HEK293 (cell line): Measurements from ENCODE around the gene KDM3B.
A peak's percentile ranks its signal among the peaks of the same experiment; 100 is the strongest.

Experiments
- ATF2 ChIP-seq: fragments of 450-650 bp; formaldehyde crosslinking; IDR thresholded peaks from 2 replicates; pipeline ENCODE4 v1.5.1; 2016; ENCODE audit warnings: missing biosample characterization, missing genetic modification characterization, low read depth
- GLIS1 ChIP-seq: fragments of 450-650 bp; formaldehyde crosslinking; IDR thresholded peaks from 2 replicates; pipeline ENCODE4 v1.5.1; 2016; ENCODE audit warnings: missing biosample characterization, missing genetic modification characterization
- GLIS2 ChIP-seq: fragments of 450-650 bp; formaldehyde crosslinking; IDR thresholded peaks from 2 replicates; pipeline ENCODE4 v1.5.1; 2016; ENCODE audit warnings: missing biosample characterization, missing genetic modification characterization
- HOXA7 ChIP-seq: sonication (generic); formaldehyde crosslinking; IDR thresholded peaks from 2 replicates; pipeline ENCODE4 v1.8.1; 2022; ENCODE audit warnings: missing genetic modification reagents, borderline replicate concordance
- KLF9 ChIP-seq: fragments of 450-650 bp; formaldehyde crosslinking; IDR thresholded peaks from 2 replicates; pipeline ENCODE4 v1.5.1; 2016; ENCODE audit warnings: missing biosample characterization, missing genetic modification characterization, low read depth
- MEIS1 ChIP-seq: sonication (generic); formaldehyde crosslinking; IDR thresholded peaks from 2 replicates; pipeline ENCODE4 v1.8.1; 2022; ENCODE audit warnings: missing genetic modification reagents, mild to moderate bottlenecking, borderline replicate concordance
- MZF1 ChIP-seq: fragments of 450-650 bp; formaldehyde crosslinking; IDR thresholded peaks from 2 replicates; pipeline ENCODE4 v1.5.1; 2017; ENCODE audit warnings: missing biosample characterization, missing genetic modification characterization, borderline replicate concordance
- ZBTB1 ChIP-seq: fragments of 450-650 bp; formaldehyde crosslinking; IDR thresholded peaks from 2 replicates; pipeline ENCODE4 v1.5.1; 2016; ENCODE audit warnings: missing biosample characterization, missing genetic modification characterization
- ZBTB17 ChIP-seq: fragments of 450-650 bp; formaldehyde crosslinking; IDR thresholded peaks from 2 replicates; pipeline ENCODE4 v1.5.1; 2016; ENCODE audit warnings: missing biosample characterization, missing genetic modification characterization
- ZFHX2 ChIP-seq: fragments of 450-650 bp; formaldehyde crosslinking; conservative IDR thresholded peaks from 2 replicates; pipeline ENCODE4 v1.5.1; 2016; ENCODE audit warnings: missing biosample characterization, missing genetic modification characterization
- ZNF112 ChIP-seq: fragments of 450-650 bp; formaldehyde crosslinking; IDR thresholded peaks from 2 replicates; pipeline ENCODE4 v1.5.0; 2017; ENCODE audit warnings: missing biosample characterization, missing genetic modification characterization
- ZNF121 ChIP-seq: fragments of 450-650 bp; formaldehyde crosslinking; IDR thresholded peaks from 2 replicates; pipeline ENCODE4 v1.5.1; 2016; ENCODE audit warnings: missing biosample characterization, missing genetic modification characterization
- ZNF140 ChIP-seq: fragments of 450-650 bp; formaldehyde crosslinking; IDR thresholded peaks from 2 replicates; pipeline ENCODE4 v1.5.1; 2016; ENCODE audit warnings: missing biosample characterization, missing genetic modification characterization
- ZNF184 ChIP-seq: fragments of 450-650 bp; IDR thresholded peaks from 2 replicates; pipeline ENCODE4 v1.5.1; 2018; ENCODE audit warnings: missing biosample characterization, mild to moderate bottlenecking, missing genetic modification characterization
- ZNF366 ChIP-seq: fragments of 450-650 bp; formaldehyde crosslinking; conservative IDR thresholded peaks from 2 replicates; pipeline ENCODE4 v1.5.1; 2016; ENCODE audit warnings: missing biosample characterization, missing genetic modification characterization
- ZNF404 ChIP-seq: fragments of 450-650 bp; formaldehyde crosslinking; IDR thresholded peaks from 2 replicates; pipeline ENCODE4 v1.5.1; 2017; ENCODE audit warnings: missing biosample characterization, missing genetic modification characterization
- ZNF426 ChIP-seq: fragments of 450-650 bp; formaldehyde crosslinking; IDR thresholded peaks from 2 replicates; pipeline ENCODE4 v1.5.1; 2017; ENCODE audit warnings: missing biosample characterization, missing genetic modification characterization, mild to moderate bottlenecking, inconsistent platforms, moderate library complexity
- ZNF48 ChIP-seq: fragments of 450-650 bp; formaldehyde crosslinking; IDR thresholded peaks from 2 replicates; pipeline ENCODE4 v1.5.1; 2016; ENCODE audit warnings: missing biosample characterization, missing genetic modification characterization
- ZNF513 ChIP-seq: fragments of 450-650 bp; IDR thresholded peaks from 2 replicates; pipeline ENCODE4 v1.5.1; 2018; ENCODE audit warnings: missing biosample characterization, missing genetic modification characterization
- ZNF529 ChIP-seq: fragments of 450-650 bp; formaldehyde crosslinking; IDR thresholded peaks from 2 replicates; pipeline ENCODE4 v1.5.1; 2017; ENCODE audit warnings: missing genetic modification characterization, missing biosample characterization; ENCODE audit not compliant: insufficient replicate concordance
- ZNF701 ChIP-seq: fragments of 450-650 bp; formaldehyde crosslinking; IDR thresholded peaks from 2 replicates; pipeline ENCODE4 v1.5.1; 2016; ENCODE audit warnings: missing biosample characterization, missing genetic modification characterization
- ZNF830 ChIP-seq: fragments of 450-650 bp; IDR thresholded peaks from 2 replicates; pipeline ENCODE4 v1.5.0; 2018; ENCODE audit warnings: missing biosample characterization, missing genetic modification characterization, low read depth, mild to moderate bottlenecking, moderate library complexity
- TF ChIP-seq, protein P1 (sequence below): fragments of 450-650 bp; formaldehyde crosslinking; conservative IDR thresholded peaks from 2 replicates; pipeline ENCODE4 v1.5.1; 2016; ENCODE audit warnings: low read depth, missing biosample characterization, missing genetic modification characterization
- TF ChIP-seq, protein P2 (sequence below): fragments of 450-650 bp; formaldehyde crosslinking; IDR thresholded peaks from 2 replicates; pipeline ENCODE4 v1.5.1; 2017; ENCODE audit warnings: missing biosample characterization, missing genetic modification characterization
- TF ChIP-seq, protein P3 (sequence below): fragments of 450-650 bp; formaldehyde crosslinking; IDR thresholded peaks from 2 replicates; pipeline ENCODE4 v1.5.1; 2016; ENCODE audit warnings: missing biosample characterization, missing genetic modification characterization
- TF ChIP-seq, protein P4 (sequence below): fragments of 450-650 bp; IDR thresholded peaks from 2 replicates; pipeline ENCODE4 v1.5.1; 2018; ENCODE audit warnings: missing biosample characterization, mild to moderate bottlenecking, missing genetic modification characterization

The KDM3B gene

DNA sequence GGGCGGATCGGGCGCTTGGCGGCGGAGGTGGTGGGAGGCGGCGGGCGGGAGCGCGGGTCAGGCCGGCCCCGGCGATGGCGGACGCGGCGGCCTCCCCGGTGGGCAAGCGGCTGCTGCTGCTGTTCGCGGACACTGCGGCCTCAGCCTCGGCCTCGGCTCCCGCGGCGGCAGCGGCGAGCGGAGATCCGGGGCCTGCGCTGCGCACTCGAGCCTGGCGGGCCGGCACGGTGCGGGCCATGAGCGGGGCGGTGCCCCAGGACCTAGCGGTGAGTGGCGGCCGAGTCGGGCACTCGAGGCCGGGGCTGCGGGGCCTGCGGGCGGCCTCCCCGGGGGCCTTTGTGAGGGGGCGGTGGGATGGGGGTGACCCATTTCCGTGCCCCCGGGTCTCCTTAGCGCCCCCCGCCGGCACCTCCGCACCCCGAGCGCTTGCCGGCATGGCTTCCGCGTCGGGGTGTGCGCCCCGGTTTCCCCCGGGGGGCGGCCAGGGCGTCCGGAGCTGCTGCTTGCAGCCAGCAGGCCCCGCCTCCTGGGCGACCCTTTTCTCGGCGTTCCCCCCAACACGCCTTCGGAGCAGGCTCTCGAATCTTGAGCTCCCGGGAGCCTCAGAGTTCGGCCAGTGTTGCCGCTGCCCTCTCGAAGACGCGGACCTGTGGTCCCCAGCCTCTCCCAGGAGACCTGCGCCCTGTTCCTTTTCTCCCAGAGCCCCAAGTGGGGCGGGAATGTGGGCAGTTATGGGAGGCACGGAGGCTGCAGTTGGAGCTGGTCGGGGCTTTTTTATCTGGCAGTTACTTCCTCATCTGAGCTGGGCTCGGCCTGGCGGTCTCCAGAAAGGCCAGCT is 456 bp downstream of the KDM3B start (continued):
- TF ChIP-seq, protein P1, sequence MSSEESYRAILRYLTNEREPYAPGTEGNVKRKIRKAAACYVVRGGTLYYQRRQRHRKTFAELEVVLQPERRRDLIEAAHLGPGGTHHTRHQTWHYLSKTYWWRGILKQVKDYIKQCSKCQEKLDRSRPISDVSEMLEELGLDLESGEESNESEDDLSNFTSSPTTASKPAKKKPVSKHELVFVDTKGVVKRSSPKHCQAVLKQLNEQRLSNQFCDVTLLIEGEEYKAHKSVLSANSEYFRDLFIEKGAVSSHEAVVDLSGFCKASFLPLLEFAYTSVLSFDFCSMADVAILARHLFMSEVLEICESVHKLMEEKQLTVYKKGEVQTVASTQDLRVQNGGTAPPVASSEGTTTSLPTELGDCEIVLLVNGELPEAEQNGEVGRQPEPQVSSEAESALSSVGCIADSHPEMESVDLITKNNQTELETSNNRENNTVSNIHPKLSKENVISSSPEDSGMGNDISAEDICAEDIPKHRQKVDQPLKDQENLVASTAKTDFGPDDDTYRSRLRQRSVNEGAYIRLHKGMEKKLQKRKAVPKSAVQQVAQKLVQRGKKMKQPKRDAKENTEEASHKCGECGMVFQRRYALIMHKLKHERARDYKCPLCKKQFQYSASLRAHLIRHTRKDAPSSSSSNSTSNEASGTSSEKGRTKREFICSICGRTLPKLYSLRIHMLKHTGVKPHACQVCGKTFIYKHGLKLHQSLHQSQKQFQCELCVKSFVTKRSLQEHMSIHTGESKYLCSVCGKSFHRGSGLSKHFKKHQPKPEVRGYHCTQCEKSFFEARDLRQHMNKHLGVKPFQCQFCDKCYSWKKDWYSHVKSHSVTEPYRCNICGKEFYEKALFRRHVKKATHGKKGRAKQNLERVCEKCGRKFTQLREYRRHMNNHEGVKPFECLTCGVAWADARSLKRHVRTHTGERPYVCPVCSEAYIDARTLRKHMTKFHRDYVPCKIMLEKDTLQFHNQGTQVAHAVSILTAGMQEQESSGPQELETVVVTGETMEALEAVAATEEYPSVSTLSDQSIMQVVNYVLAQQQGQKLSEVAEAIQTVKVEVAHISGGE = peak; percentile 41; the same call in 1 of the 2 replicates
- no peak for TF ChIP-seq HOXA7
- TF ChIP-seq ZNF830 (tag by site-specific recombination) = no peak
- TF ChIP-seq ZBTB17 = peak; percentile 94
- TF ChIP-seq ZBTB1 (tag by site-specific recombination) = no peak
- TF ChIP-seq MEIS1 = no peak
- TF ChIP-seq ZNF184 (tag by site-specific recombination) = no peak
- TF ChIP-seq ZNF513 = no peak; the same call in 1 of the 2 replicates
- TF ChIP-seq ZNF426 (tag by site-specific recombination) = no peak
- TF ChIP-seq ZNF366 (tag by site-specific recombination) = no peak
- TF ChIP-seq ZNF48 = no peak
- TF ChIP-seq ZNF121 (tag by site-specific recombination) = no peak
- no peak for TF ChIP-seq ZNF112 (tag by site-specific recombination)
- TF ChIP-seq ZNF529 = no peak
- TF ChIP-seq KLF9 (tag by site-specific recombination) = no peak; the same call in none of the 2 replicates
- TF ChIP-seq ZNF404 (tag by site-specific recombination) = no peak
- TF ChIP-seq, protein P2, sequence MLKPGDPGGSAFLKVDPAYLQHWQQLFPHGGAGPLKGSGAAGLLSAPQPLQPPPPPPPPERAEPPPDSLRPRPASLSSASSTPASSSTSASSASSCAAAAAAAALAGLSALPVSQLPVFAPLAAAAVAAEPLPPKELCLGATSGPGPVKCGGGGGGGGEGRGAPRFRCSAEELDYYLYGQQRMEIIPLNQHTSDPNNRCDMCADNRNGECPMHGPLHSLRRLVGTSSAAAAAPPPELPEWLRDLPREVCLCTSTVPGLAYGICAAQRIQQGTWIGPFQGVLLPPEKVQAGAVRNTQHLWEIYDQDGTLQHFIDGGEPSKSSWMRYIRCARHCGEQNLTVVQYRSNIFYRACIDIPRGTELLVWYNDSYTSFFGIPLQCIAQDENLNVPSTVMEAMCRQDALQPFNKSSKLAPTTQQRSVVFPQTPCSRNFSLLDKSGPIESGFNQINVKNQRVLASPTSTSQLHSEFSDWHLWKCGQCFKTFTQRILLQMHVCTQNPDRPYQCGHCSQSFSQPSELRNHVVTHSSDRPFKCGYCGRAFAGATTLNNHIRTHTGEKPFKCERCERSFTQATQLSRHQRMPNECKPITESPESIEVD = no peak
- peak; percentile 34 for TF ChIP-seq GLIS1 (tag by site-specific recombination)
- TF ChIP-seq, protein P3, sequence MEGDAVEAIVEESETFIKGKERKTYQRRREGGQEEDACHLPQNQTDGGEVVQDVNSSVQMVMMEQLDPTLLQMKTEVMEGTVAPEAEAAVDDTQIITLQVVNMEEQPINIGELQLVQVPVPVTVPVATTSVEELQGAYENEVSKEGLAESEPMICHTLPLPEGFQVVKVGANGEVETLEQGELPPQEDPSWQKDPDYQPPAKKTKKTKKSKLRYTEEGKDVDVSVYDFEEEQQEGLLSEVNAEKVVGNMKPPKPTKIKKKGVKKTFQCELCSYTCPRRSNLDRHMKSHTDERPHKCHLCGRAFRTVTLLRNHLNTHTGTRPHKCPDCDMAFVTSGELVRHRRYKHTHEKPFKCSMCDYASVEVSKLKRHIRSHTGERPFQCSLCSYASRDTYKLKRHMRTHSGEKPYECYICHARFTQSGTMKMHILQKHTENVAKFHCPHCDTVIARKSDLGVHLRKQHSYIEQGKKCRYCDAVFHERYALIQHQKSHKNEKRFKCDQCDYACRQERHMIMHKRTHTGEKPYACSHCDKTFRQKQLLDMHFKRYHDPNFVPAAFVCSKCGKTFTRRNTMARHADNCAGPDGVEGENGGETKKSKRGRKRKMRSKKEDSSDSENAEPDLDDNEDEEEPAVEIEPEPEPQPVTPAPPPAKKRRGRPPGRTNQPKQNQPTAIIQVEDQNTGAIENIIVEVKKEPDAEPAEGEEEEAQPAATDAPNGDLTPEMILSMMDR = peak; percentile 61; the same call in 1 of the 2 replicates
- TF ChIP-seq, protein P4, sequence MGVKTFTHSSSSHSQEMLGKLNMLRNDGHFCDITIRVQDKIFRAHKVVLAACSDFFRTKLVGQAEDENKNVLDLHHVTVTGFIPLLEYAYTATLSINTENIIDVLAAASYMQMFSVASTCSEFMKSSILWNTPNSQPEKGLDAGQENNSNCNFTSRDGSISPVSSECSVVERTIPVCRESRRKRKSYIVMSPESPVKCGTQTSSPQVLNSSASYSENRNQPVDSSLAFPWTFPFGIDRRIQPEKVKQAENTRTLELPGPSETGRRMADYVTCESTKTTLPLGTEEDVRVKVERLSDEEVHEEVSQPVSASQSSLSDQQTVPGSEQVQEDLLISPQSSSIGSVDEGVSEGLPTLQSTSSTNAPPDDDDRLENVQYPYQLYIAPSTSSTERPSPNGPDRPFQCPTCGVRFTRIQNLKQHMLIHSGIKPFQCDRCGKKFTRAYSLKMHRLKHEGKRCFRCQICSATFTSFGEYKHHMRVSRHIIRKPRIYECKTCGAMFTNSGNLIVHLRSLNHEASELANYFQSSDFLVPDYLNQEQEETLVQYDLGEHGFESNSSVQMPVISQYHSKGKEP = no peak
- TF ChIP-seq ZFHX2 = peak; percentile 39
- TF ChIP-seq ZNF701 = no peak
- TF ChIP-seq ATF2 (tag by site-specific recombination) = no peak
- peak; percentile 90 for TF ChIP-seq GLIS2
- TF ChIP-seq ZNF140 (tag by site-specific recombination) = no peak
- no peak for TF ChIP-seq MZF1 (tag by site-specific recombination)
